ENCODE data around the gene TPRN.

TPRN gene

DNA sequence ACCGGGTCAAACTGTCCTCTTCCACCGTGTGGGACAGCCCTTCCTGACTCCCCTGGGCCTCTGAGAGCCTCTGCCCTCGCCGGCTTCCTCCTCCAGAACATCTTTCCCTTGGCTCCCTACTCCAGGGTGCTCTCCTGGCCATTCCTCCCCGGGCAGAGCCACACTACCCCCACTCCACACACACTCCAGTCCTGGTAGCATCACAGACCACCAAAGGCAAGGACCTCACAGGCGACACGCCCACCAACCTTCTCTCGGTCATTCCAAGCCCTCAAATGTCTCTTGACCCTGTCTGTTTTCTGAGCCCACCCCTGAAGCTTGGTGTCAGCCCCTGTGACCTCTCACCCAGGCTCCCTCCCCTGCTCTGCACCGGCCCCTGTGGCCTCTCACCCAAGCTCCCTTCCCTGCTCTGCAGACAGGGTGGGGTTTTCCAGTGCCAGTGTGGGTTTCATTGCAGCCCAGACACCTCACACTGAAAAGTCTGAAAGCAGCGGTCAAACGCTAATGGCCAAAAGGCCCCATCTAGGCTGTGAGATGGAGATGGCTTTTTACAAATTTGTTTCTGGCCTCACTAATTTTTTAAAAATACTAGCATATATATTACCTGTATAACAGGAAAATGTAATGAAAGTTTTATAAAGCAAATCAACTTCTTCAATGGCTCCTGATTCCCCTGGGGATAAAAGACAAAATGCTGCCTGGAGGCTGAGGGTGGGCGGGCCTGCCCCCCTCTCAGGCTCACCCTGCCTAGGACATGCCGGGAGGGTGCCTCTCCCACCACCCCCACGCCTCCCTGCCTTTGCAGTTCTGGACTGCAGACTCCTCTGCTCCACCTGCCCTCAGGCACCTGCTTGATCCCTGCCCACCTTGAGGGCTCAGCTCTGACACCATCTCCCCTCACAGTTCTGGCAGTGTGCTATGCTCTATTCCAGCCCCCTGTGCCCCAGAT, 41.2 kb downstream of the TPRN start:
- DNase-seq = no peak

DNA sequence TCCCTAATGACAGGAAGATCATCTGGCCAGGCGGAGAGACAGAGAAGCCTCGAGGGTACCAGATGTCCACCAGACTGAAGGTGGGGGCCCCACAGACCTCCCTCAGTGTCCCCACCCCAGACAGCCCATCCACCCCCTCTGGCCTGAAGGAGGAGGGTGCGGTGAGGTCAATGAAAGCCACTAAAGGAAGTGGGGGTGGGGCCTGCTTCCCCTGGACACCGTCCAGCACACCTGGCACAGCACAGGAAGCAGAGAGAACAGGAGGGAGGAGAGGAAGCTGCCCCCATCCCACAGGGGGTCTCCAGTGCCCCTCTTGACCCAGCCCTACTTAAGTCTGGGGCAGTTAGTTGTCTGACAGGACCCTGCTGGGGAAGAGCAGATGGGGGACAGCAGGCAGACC, 41.9 kb downstream of the TPRN start:
- DNase-seq = no peak

DNA sequence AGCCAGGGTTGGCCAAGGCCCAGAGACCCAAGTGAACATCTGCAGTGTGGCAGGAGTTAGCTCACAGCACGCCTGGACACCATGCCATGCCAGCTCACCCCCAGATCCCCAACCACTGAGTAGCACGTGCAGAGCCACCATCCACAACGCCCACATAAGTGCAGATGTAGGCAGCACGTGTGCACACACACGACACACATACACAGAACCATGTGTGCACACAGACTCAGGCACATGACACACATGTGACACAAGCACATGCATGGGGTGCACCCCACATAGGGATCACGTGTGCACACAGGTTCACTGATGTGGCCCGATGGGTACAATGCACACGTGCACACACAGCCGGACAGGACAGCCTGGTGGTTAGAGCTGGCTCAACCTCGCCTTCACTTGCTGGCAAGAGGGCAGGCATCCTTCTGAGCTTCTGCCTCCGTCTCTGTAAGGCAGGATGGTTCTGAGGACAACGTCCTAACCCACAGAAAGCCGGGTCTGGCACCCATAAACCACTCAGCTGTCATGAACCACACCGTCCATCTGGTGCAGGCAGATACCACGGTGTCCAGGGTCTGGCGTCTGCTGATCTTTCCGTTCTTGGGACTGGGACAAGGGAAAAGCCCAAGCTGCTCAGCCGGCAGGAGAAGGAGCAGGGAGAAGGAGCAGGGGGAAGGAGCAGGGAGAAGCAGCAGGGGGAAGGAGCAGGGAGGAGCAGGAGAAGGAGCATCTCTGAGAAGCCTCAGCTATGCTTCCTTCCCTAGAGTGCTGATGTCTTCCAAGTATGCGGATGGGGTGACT, 42.7 kb downstream of the TPRN start:
- DNase-seq = no peak

DNA sequence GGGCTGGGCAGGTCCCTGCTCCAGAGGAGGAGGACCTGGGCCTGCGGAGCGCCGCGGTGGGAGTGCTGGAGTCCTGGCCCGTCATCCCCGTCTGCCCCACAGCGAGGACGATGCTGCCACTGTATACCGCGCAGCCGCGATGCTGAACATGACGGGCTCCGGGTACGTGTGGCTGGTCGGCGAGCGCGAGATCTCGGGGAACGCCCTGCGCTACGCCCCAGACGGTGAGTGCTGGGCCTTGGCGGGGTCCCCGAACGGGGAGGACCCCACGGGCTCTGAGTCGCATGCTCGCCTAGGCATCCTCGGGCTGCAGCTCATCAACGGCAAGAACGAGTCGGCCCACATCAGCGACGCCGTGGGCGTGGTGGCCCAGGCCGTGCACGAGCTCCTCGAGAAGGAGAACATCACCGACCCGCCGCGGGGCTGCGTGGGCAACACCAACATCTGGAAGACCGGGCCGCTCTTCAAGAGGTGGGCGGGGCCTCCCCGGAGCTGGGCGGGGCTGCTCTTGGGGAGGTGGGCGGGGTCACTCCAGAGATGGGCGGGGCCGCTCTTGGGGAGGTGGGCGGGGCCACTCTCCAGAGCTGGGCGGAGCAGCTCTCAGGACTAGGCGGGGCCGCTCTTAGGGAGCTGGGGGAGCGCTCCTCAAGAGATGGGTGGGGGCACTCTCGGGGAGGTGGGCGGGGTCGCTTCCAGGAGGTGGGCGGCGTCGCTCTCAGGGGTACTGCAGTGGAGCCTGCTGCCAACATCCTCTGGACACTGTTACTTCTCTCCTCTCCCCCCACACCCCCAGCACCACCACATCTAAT, 43.8 kb downstream of the TPRN start:
- DNase-seq = peak; percentile 72

DNA sequence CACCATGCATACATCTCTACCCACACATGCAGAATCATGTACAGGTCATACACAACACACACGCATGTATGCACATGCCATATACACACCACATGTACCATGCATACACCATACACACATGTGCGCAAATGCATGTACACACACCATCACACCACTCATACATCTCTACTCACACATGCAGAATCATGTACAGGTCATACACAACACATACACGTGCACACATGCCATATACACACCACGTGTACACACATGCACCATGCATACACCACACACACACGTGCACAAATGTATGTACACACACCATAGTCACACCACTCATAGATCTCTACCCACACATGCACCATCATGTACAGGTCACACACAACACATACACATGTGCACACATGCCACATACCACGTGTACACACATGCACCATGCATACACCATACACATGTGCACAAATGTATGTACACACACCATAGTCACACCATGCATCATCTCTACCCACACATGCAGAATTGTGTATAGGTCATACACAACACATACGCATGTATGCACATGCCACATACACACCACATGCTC, 47.6 kb downstream of the TPRN start:
- no peak for DNase-seq

DNA sequence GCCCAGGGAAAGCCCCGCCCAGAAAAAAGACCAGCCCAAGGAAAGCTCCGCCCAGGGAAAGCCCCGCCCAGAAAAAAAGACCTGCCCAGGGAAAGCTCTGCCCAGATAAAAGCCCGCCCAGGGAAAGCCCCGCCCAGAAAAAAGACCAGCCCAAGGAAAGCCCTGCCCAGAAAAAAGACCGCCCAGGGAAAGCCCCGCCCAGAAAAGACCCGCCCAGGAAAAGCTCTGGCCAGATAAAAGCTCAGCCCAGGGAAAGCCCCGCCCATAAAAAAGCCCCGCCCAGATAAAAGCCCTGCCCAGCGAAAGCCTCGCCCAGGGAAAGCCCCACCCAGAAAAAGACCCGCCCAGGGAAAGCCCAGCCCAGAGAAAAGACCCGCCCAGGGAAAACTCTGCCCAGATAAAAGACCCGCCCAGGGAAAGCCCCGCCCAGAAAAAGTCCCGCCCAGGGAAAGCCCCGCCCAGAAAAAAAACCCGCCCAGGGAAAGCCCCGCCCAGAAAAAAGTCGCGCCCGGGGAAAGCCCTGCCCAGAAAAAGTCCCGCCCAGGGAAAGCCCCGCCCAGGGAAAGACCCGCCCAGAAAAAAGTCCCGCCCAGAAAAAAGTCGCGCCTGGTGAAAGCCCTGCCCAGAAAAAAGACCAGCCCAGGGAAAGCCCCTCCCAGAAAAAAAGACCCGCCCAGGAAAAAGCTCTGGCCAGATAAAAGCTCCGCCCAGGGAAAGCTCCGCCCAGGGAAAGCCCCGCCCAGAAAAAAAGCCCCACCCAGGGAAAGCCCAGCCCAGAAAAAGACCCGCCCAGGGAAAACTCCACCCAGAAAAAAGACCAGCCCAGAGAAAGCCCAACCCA, 49.7 kb downstream of the TPRN start:
- DNase-seq = peak; percentile 71

DNA sequence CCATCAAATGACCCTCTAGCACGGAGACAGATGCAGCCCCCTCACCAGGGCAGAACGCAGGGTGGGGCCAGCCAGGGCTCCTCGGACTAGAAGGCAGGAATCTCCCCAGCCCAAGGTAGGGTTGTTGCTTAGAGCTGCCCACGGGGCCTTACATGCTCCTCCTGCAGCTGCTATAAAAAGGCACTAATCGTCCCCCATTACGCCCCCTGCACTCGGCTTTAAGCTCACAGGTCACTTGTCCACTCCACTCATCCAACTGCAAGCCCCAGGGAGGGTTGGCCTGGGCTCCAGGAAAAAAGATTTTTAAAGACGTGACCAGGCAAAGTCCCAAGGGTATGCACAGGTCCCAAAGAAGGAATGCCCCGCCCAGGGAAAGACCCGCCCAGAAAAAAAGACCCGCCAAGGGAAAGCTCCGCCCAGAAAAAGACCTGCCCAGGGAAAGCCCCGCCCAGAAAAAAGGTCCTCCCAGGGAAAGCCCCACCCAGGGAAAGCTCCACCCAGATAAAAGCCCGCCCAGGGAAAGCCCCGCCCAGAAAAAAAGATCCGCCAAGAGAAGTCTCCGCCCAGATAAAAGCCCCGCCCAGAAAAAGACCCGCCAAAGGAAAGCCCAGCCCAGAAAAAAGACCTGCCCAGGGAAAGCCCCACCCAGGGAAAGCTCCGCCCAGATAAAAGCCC, 50.5 kb downstream of the TPRN start:
- peak; percentile 57 for DNase-seq

DNA sequence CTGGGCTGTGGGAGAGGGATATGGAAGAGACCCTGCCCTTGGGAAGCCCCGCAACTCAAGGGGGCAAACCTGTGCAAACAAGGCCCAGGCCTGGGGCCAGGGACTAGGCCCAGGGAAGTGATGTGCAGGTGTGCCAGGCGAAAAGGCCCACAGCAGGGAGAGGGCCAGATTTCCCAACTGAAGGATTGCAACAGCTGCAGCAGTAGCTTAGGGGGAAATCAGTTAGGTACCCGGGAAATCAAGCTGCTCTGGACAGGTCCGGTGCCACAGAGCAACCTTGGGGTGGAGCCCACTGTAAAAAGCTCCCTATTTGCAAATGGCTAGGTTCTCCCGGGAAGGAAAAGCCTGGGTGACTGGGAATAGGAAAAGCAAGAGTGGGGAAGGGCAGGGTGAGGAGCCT, 51.2 kb downstream of the TPRN start:
- no peak for DNase-seq

DNA sequence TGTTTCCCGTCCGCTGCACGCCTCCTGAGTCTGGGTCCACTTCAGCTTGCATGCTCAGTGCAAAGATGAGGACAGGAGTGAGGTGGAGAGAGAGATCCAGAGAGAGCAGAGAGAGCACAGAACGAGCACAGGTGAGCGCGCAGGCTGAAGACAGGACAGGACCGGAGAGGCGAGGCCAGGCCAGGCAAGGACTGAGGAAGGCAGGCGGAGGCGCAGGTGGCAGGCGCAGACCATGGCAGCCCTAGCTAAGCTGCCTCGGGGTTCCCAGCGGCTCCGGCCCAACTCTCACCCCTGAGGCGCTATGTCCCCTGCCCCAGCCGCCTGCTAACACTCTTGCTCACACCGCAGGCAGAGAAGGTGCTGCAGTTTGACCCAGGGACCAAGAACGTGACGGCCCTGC, 51.9 kb downstream of the TPRN start:
- DNase-seq = no peak

DNA sequence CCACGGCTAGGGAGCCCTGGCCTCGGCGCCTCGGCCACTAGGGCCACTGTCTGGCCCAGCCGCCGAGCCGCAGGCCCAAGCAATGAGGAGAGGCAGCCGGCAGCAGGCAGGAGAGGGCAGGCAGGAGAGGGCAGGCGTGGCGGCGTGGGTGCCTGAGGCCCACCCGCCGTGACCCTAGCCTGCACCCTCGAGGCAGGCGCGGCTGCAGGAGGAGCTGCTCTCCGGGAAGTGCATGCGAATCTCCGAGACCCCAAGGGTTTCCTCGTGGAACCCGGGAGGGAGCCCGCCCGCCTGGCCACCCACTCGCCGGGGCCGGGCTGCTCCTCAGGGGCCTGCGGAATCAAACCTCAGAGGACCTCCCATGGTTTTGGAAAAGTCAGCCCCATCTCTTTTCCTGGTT, 52.3 kb downstream of the TPRN start:
- DNase-seq = no peak

DNA sequence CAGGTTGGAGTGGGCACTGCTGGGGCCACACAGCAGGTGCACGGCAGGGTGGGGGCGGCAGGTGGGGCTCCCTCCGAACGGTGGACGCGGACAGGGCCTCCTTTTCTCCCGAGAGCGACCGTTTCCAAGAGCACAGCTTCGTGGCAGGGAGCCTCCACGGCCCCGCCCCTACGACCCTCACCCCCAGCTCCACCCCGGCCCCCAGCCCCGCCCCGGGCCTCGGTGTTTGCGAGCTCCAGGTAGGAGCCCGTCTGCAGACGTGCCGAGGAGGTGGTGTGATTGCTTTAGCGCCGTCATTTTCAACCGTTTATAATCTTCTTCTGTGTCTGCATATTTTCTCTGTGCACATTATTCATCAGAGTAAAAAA, 52.8 kb downstream of the TPRN start:
- DNase-seq = no peak

DNA sequence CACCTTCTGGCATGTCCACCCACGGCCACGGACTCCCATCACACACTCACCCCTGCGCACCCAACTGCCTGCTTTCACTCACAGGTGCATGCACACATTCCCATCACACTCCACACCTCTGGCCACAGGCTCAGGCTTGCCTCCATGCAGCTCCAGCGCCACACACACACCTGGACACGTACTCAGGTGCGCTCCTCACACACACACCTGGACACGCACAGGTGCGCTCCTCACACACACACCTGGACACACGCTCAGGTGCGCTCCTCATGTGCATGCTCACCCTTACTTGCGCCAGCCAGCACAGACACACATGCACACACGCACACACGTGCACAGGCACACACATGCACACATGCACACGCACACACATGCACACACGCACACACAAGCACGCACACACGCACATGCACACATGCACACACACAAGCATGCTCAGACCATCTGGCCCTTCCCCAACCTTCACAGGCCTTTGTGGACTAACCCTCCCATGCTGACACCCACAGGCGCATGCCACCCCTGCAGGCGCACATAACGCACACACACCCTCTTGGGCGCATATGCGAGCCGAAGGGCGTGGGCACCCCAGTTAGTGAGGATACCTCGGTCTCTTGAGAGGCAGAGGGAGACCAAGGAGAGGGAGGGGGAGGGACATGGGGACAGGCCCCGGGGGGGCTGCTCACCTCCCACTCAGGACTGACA, 53.3 kb downstream of the TPRN start:
- no peak for DNase-seq

DNA sequence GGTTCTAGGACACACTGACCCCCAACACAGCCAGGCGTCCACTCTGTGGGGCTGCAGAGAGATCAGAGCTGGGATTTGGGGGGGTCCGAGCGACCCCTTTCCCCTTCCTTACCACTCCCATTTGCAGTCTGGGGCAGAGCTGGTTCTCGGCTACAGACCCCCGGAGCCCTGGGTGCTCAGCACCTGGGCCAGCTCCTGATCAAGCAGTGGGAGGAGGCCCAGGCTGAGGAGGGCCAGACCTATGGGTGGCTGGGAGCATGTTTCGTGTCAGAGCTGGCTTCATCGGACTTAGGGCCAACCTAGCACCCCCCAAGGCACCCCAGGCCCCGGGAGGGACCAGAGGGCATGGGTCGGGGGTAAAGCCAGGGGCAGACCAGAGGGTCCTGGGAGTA, 54.0 kb downstream of the TPRN start:
- DNase-seq = no peak

DNA sequence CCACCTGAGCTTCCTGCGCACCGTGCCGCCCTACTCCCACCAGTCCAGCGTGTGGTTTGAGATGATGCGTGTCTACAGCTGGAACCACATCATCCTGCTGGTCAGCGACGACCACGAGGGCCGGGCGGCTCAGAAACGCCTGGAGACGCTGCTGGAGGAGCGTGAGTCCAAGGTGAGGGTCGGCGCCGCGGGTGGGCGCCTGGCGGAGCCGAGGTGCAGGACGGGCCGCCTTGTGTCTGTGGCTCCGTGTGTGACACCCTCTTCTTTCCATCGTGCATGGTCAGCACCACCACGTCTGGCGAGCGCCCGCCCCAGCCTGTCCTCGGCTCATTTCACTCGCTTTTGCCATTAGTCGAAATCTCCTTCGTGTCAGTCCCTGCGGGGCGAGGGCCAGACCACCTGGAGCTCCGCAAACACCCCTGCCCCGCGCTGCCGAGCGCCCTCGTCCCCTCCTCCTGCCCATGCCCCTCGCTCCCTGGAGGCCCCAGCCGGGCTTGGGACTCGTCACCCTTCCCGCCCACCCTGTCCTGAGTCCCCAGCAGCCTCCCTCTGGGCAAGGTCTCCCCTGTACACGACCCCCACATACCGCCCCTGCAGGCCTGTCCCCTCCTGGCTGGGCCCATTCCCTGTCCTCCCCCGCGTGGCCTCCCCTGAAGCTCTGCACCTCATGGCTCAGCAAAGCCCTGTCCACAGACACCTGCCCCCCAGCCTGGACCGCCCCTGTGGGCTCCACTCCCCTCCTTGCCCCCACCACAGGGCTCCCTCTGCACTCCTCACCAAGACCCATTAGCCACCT, 54.6 kb downstream of the TPRN start:
- DNase-seq = no peak

DNA sequence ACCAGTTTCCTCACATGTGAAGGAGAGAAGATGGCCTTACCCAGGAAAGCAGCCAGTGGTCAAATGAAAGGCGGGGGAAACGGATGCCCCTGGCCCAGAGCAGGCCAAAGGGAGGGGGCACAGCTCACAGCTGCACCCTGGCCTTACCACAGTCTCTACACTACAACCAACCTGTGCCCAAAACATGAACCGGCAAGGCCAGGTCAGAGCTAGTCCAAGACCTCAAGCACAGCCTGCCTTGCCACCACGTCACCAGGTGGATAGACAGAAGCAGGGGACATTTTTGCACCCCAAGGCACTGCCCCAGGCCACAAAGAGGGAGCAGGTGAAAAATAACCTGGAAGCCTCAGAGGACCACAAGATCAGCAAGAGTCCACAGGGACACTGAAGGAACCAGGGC, 57.1 kb downstream of the TPRN start:
- no peak for DNase-seq

DNA sequence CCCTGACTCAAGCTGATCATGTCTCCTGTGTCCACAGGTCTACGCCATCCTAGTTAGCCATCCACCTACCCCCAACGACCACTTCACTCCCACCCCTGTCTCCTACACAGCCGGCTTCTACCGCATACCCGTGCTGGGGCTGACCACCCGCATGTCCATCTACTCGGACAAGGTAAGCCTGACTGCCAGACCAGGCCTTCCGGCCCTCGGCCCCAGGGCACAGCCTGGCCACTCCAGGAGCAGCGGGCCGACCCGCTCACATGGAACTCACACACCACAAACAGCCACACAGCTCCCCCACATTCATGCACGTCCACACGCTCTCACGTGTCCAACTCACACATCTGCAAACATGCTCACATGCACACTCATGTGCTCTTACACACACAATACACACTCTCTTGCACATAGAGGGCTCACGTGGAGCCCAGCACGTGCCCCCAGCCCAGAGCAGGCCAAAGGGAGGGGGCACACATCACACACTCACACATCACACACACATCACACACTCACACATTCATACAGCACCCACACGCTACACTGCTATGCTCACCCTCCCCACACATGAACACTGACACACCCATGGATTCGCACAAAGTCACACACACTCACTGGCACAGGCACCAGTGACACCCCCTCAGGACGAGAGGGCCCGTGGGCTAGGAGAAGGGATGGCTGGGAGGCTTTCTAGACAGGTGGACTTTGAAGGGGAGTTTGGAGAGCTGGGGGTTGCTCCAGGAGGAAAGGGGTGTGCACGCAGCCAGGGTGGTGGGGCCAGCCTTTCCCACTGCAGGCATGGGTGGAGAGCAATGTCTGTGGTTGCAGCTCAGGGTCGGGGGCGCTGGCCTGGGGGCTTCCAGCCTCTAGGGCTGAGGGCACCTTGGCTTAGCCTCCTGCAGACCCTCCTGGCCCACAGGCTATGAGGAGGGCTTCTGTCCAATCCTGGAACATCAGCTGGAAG, 58.3 kb downstream of the TPRN start:
- no peak for DNase-seq

Data from stimulated activated CD4-positive, alpha-beta T cell treated with anti-CD3 and anti-CD28 coated beads, Interleukin-15, amount 100 ng/mL, for 24 hours (primary cell).